ELF-1 (cell line): ENCODE results near the gene VARS1.
A peak's percentile ranks its signal among the peaks of the same experiment; 100 is the strongest.
"Not testable (repeated sequence)": the region's sequence is repeated elsewhere in the genome, so short reads cannot be mapped to it uniquely, and the experiment has no call there.

Experiments used
- DNase-seq: peaks from one replicate; pipeline ENCODE4 v3.0.0-alpha.2; 2016; ENCODE audit warnings: low read depth, low spot score

Gene VARS1

GRCh38 chr6:31794294-31794865 is 1.2 kb downstream of the VARS1 start:
- peak; percentile 37 for DNase-seq

- not testable (repeated sequence) for DNase-seq
These were observed 1.7 kb downstream of the VARS1 start for GRCh38 chr6:31793927-31794245.

- no peak for DNase-seq
These were observed 2.8 kb downstream of the VARS1 start for GRCh38 chr6:31792761-31793171.

GRCh38 chr6:31792090-31792374 is 3.5 kb downstream of the VARS1 start:
- no peak for DNase-seq

- peak; percentile 77 for DNase-seq
These were observed 4.0 kb downstream of the VARS1 start for GRCh38 chr6:31791324-31792089.

GRCh38 chr6:31785475-31785874 is 10.1 kb downstream of the VARS1 start:
- DNase-seq = no peak

- no peak for DNase-seq
These were observed 11.2 kb downstream of the VARS1 start for GRCh38 chr6:31784098-31784925.

GRCh38 chr6:31782126-31782855 is 13.3 kb downstream of the VARS1 start:
- DNase-seq = no peak

- no peak for DNase-seq
These were observed 14.1 kb downstream of the VARS1 start for GRCh38 chr6:31781244-31782125.

GRCh38 chr6:31780507-31781243 is 14.9 kb downstream of the VARS1 start:
- DNase-seq = no peak

- no peak for DNase-seq
These were observed 15.6 kb downstream of the VARS1 start for GRCh38 chr6:31779908-31780307.

GRCh38 chr6:31778999-31779885 is 16.3 kb downstream of the VARS1 start:
- no peak for DNase-seq

- DNase-seq = no peak
These were observed 17.4 kb downstream of the VARS1 start for GRCh38 chr6:31778193-31778592.

- no peak for DNase-seq
These were observed 17.9 kb downstream of the VARS1 start for GRCh38 chr6:31777667-31778050.

GRCh38 chr6:31776989-31777666 is 18.4 kb downstream of the VARS1 start, which contains the start of gene VWA7:
Gene VWA7, minus strand, starts transcription at chr6:31777328. Its CDS starts 549 bp downstream, at chr6:31776779.
- peak; percentile 56 for DNase-seq

- DNase-seq = peak; percentile 22
These were observed 19.0 kb downstream of the VARS1 start for GRCh38 chr6:31776485-31776988.

GRCh38 chr6:31775633-31776484 is 19.7 kb downstream of the VARS1 start:
- DNase-seq = no peak

- DNase-seq = no peak
These were observed 20.4 kb downstream of the VARS1 start for GRCh38 chr6:31775184-31775583.
